Measurements from ENCODE around the gene FBXL2.

- TF ChIP-seq CTCF (IDR thresholded peaks at IDR 0.05) (no peak), POLR2A (IDR thresholded peaks at IDR 0.05) (no peak)
These were observed 21.0 kb upstream of the FBXL2 start for GRCh38 chr3:33256249-33256648.

All from testis (tissue), 2 donors.